ENCODE results near the gene PDSS2.

GRCh38 chr6:107434812-107435211 is 24.6 kb downstream of the PDSS2 start:
- TF ChIP-seq CTCF (IDR thresholded peaks at IDR 0.05 in 8 of 11, conservative IDR thresholded peaks at IDR 0.05 in 3 of 11) (no peak), POLR2A (IDR thresholded peaks at IDR 0.05) (no peak)
